Activated CD8-positive, alpha-beta T cell treated with anti-CD3 and anti-CD28 coated beads for 36 hours (primary cell): Measurements from ENCODE around the gene RTP1. TPM values are rescaled to one million over a fixed set of nuclear protein-coding genes. Genes with fewer than 3 reads are reported as not detected.

Experiments used
- ATAC-seq: fragments of 200-7000 bp; cut with Tn5 transposase; one replicate; pipeline ENCODE4 v1.10.0; 2021; ENCODE audit warnings: mild to moderate bottlenecking, moderate library complexity
- CTCF ChIA-PET: fragments of 350-600 bp; sonication (Branson Sonifier 250); formaldehyde crosslinking; loops from one replicate; lab custom pipeline; 2021; ENCODE audit warnings: antibody characterized with exemption; lab: Charles Lee
- POLR2A ChIA-PET: fragments of 350-600 bp; sonication (Branson Sonifier 250); formaldehyde crosslinking; loops from one replicate; lab custom pipeline; 2021; ENCODE audit warnings: antibody characterized with exemption; lab: Charles Lee
- DNase-seq: peaks from one replicate; pipeline ENCODE4 v3.0.0-alpha.2; 2020
- H3K27ac Mint-ChIP-seq: one replicate; pipeline ENCODE4 v1.8.0; 2021; ENCODE audit warnings: mild to moderate bottlenecking, mixed read lengths
- H3K27me3 Mint-ChIP-seq: one replicate; pipeline ENCODE4 v1.8.0; 2021; ENCODE audit warnings: mixed read lengths
- H3K36me3 Mint-ChIP-seq: one replicate; pipeline ENCODE4 v1.8.0; 2021; ENCODE audit warnings: low read depth, mixed read lengths
- H3K4me1 Mint-ChIP-seq: one replicate; pipeline ENCODE4 v1.8.0; 2021; ENCODE audit warnings: low read depth, mixed read lengths
- H3K4me3 Mint-ChIP-seq: one replicate; pipeline ENCODE4 v1.8.0; 2021; ENCODE audit warnings: mild to moderate bottlenecking, moderate library complexity, mixed read lengths
- H3K9me3 Mint-ChIP-seq: one replicate; pipeline ENCODE4 v1.8.0; 2021; ENCODE audit warnings: mixed read lengths
- intact Hi-C: fragments of 100-400 bp; cut with micrococcal nuclease; formaldehyde crosslinking; loops from one replicate; pipeline ENCODE4 v1.10.0; 2022
- total RNA-seq, 2 experiments: library from RNA; stranded (reverse); gene quantifications; one replicate each; pipeline ENCODE4 v1.2.3, GENCODE V29; 2021
- TF ChIP-seq, protein P1 (sequence below): fragments of 200-600 bp; IDR thresholded peaks from one replicate; pipeline ENCODE4 v1.8.0; 2022; ENCODE audit warnings: antibody characterized with exemption, mild to moderate bottlenecking

The RTP1 gene
- total RNA-seq, 2 experiments from 2014 or later = not detected

DNA sequence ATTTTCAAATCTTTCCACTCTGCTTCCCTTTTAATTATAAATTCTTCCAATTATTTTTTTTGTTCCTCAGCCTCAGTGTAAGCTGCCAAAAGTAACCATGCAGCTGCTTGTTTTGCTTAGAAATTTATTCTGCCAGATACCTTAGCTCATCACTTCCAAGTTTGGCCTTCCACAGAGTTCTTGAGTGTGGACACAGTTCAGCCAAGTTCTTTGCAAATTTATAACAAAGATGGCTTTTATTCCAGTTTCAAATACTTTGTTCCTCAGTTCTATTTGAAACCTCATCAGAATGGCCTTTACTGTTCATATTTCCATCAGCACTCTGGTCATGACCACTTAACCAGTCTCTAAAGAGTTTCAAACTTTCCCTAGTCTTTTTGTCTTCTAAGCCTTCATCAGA lies 10.3 kb downstream of the RTP1 start:
- H3K4me1 Mint-ChIP-seq = no peaks in the 10 kb centered on the region
- ATAC-seq (no peak), DNase-seq (no peak)
- CTCF ChIA-PET = no interaction called here
- no peaks in the 10 kb centered on the region for H3K36me3 Mint-ChIP-seq
- H3K27me3 Mint-ChIP-seq = peaks cover 7% of the 10 kb centered on the region
- no peak overlapping the region for H3K27ac Mint-ChIP-seq
- no peaks in the 10 kb centered on the region for H3K9me3 Mint-ChIP-seq
- TF ChIP-seq, protein P1, sequence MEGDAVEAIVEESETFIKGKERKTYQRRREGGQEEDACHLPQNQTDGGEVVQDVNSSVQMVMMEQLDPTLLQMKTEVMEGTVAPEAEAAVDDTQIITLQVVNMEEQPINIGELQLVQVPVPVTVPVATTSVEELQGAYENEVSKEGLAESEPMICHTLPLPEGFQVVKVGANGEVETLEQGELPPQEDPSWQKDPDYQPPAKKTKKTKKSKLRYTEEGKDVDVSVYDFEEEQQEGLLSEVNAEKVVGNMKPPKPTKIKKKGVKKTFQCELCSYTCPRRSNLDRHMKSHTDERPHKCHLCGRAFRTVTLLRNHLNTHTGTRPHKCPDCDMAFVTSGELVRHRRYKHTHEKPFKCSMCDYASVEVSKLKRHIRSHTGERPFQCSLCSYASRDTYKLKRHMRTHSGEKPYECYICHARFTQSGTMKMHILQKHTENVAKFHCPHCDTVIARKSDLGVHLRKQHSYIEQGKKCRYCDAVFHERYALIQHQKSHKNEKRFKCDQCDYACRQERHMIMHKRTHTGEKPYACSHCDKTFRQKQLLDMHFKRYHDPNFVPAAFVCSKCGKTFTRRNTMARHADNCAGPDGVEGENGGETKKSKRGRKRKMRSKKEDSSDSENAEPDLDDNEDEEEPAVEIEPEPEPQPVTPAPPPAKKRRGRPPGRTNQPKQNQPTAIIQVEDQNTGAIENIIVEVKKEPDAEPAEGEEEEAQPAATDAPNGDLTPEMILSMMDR = no peak
- no peak overlapping the region for H3K4me3 Mint-ChIP-seq
- intact Hi-C loops = no loop called here
- POLR2A ChIA-PET = no interaction called here

DNA sequence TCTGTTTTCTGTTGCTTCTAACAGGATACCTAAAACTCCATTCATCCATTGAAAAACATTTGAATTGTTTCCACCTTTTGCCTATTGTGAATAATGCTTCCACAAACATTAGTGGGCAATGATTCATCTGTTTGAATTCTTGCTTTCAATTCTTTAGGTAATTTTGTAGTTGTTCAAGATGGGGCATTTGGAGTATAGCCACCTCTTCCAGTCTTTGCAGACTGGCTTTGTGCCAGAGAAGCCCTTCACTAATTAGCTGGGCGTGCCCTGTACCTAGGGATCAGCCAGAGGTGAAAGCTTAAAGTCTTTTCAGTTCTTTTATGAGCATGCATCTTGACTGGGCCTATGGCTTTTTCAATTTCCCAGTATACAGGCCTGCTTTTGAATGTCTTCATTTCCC lies 10.9 kb downstream of the RTP1 start:
- ChIA-PET POLR2A (no interaction called here), CTCF (no interaction called here)
- Mint-ChIP-seq H3K27me3 (peaks cover 7% of the 10 kb centered on the region), H3K9me3 (no peaks in the 10 kb centered on the region), H3K27ac (no peak overlapping the region), H3K4me3 (no peak overlapping the region), H3K4me1 (no peaks in the 10 kb centered on the region), H3K36me3 (no peaks in the 10 kb centered on the region)
- intact Hi-C loops = no loop called here
- TF ChIP-seq, protein P1 = no peak
- ATAC-seq (no peak), DNase-seq (no peak)

DNA sequence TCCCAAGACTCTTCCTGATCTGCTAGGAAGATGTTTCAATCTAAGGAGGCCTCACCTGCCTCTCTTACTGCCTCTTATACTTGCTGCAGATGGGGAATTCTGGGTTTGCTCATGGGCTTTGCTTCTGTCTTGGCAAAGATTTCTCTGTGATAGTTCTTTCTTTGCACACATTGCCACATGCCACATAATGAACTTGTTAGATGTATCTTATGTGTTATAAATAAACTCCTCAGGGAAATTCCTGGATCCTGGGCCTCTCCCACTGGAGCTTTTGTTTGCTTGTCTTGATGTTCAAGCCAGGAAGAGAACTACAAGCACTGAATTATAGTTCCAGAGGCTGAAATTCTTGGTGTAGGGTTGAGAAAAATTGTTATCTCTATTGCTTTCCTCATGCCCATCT lies 12.2 kb downstream of the RTP1 start:
- no peak overlapping the region for H3K27ac Mint-ChIP-seq
- TF ChIP-seq, protein P1 = no peak
- no peak overlapping the region for H3K4me3 Mint-ChIP-seq
- ATAC-seq (no peak), DNase-seq (no peak)
- H3K9me3 Mint-ChIP-seq = no peaks in the 10 kb centered on the region
- H3K36me3 Mint-ChIP-seq = no peaks in the 10 kb centered on the region
- H3K27me3 Mint-ChIP-seq = peaks cover 7% of the 10 kb centered on the region
- ChIA-PET POLR2A (interaction anchor here (0.5 to 1.2 kb wide), 2 partner anchors 9 to 573 kb away, joined by 3 to 5 read pairs; no protein-coding TSS in a partner anchor), CTCF (interaction anchor here (1.4 to 2.0 kb wide), 3 partner anchors 11 to 44 kb away, joined by 3 to 10 read pairs (median 7); no protein-coding TSS in a partner anchor)
- intact Hi-C loops = no loop called here
- no peaks in the 10 kb centered on the region for H3K4me1 Mint-ChIP-seq

DNA sequence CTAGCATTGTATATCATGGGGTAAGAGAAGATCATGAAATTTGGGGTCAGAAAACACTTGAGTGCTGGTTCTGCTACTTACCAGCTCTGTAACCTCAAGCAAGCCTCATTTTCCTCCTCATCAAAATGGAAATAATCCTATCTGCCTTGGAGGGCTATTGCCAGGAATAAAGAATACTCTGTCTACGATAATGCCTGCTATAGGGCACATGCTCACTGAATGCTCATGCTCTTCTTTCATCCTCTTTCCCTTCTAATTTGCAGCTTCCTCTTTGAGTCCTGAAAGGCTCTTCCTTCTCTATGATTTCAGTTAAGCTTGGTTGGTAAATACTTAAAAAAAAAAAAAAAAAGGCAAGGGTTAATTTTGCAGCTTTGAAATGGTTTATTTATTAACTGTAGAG lies 12.8 kb downstream of the RTP1 start:
- Mint-ChIP-seq H3K9me3 (no peaks in the 10 kb centered on the region), H3K4me1 (no peaks in the 10 kb centered on the region), H3K27me3 (peaks cover 6% of the 10 kb centered on the region), H3K27ac (no peak overlapping the region), H3K36me3 (no peaks in the 10 kb centered on the region), H3K4me3 (no peak overlapping the region)
- POLR2A ChIA-PET = interaction anchor here (1.2 kb wide), 1 partner anchor 10 kb away, joined by 5 read pairs; no protein-coding TSS in a partner anchor
- ATAC-seq = no peak
- DNase-seq = no peak
- CTCF ChIA-PET = interaction anchor here (0.9 to 2.0 kb wide), 7 partner anchors 9 to 466 kb away, joined by 3 to 10 read pairs (median 3); no protein-coding TSS in a partner anchor
- intact Hi-C loops = no loop called here
- TF ChIP-seq, protein P1 = no peak

DNA sequence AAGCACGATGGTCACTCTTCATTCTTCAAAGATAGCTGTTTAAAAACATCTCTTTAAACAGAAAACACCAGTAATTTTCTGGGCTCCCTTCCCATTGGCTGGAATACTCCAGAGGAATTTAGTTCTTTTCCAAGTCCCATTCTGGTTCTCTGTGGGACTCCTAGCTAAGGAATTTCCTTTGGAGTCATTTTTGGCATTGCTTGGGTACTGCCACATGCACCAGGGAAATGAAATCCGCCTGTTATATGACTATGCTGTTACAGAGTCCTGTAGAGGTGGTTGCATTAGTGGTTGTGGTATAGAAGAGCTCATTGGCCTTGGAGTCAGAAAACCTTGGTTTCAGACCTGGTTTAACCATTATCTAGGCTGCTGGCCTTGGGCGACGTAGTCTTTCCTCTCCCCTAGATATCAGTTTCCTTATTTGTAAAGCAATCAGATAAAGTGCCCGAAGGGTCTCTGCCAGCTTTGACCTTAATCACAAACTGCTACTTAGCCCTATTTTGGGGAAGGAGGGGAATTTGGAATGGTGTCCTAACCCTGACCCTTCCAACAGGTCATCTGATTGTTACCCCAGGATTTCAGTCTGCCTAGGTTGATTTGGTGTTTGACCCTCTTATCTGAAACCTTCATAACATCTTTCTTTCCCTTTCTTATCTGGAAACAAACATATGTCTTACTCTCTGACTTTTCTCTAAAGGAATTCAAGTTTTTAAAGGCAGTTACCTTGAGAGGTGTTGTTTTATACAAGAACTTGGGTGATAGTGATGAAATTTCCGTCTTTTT lies 13.4 kb downstream of the RTP1 start:
- H3K9me3 Mint-ChIP-seq = no peaks in the 10 kb centered on the region
- no peak for ATAC-seq
- peaks cover 4% of the 10 kb centered on the region for H3K27me3 Mint-ChIP-seq
- ChIA-PET POLR2A (interaction anchor here (1.2 kb wide), 1 partner anchor 10 kb away, joined by 5 read pairs; no protein-coding TSS in a partner anchor), CTCF (interaction anchor here (0.9 to 2.0 kb wide), 7 partner anchors 8 to 466 kb away, joined by 3 to 10 read pairs (median 3); no protein-coding TSS in a partner anchor)
- no peak overlapping the region for H3K4me3 Mint-ChIP-seq
- H3K27ac Mint-ChIP-seq = no peak overlapping the region
- no peaks in the 10 kb centered on the region for H3K36me3 Mint-ChIP-seq
- intact Hi-C loops = no loop called here
- no peak for DNase-seq
- no peaks in the 10 kb centered on the region for H3K4me1 Mint-ChIP-seq
- TF ChIP-seq, protein P1 = no peak
